HEK293T (cell line): Measurements from ENCODE around the gene MIA3.

ENCODE experiments used
- CTCF ChIA-PET: fragments of 350-600 bp; formaldehyde crosslinking; extraction: SDS; loops from one replicate; lab custom pipeline; 2021; ENCODE audit warnings: antibody characterized with exemption, inconsistent platforms; lab: Yijun Ruan, JAX
- POLR2A ChIA-PET: fragments of 350-600 bp; formaldehyde crosslinking; extraction: SDS; loops from one replicate; lab custom pipeline; 2020; ENCODE audit warnings: antibody characterized with exemption, inconsistent platforms; lab: Yijun Ruan, JAX
- DNase-seq: peaks from one replicate; pipeline ENCODE4 v3.0.0; 2012; ENCODE audit warnings: mixed read lengths; ENCODE audit errors: extremely low spot score
- ARNT ChIP-seq: fragments of 450-650 bp; IDR thresholded peaks from 2 replicates; pipeline ENCODE4 v1.6.1; 2017; ENCODE audit warnings: mild to moderate bottlenecking
- BHLHE40 ChIP-seq: fragments of 450-650 bp; IDR thresholded peaks from 2 replicates; pipeline ENCODE4 v1.6.1; 2016; ENCODE audit warnings: mild to moderate bottlenecking, moderate library complexity, borderline replicate concordance
- CTBP1 ChIP-seq: fragments of 450-650 bp; IDR thresholded peaks from 2 replicates; pipeline ENCODE4 v1.6.1; 2016; ENCODE audit warnings: borderline replicate concordance
- ELF4 ChIP-seq: fragments of 450-650 bp; IDR thresholded peaks from 2 replicates; pipeline ENCODE4 v1.6.1; 2017; ENCODE audit warnings: antibody characterized with exemption
- FOXA1 ChIP-seq: fragments of 450-650 bp; IDR thresholded peaks from 2 replicates; pipeline ENCODE4 v1.6.1; 2016; ENCODE audit warnings: mild to moderate bottlenecking
- FOXK2 ChIP-seq: fragments of 450-650 bp; IDR thresholded peaks from 2 replicates; pipeline ENCODE4 v1.6.1; 2016; ENCODE audit warnings: mild to moderate bottlenecking
- FOXM1 ChIP-seq: fragments of 450-650 bp; IDR thresholded peaks from 2 replicates; pipeline ENCODE4 v1.6.1; 2017; ENCODE audit warnings: mild to moderate bottlenecking, borderline replicate concordance
- HDGF ChIP-seq: fragments of 450-650 bp; IDR thresholded peaks from 2 replicates; pipeline ENCODE4 v1.6.1; 2017; ENCODE audit warnings: antibody characterized with exemption, borderline replicate concordance
- L3MBTL2 ChIP-seq: fragments of 450-650 bp; conservative IDR thresholded peaks from 2 replicates; pipeline ENCODE4 v1.6.1; 2016; ENCODE audit warnings: mild to moderate bottlenecking
- LEF1 ChIP-seq: fragments of 450-650 bp; IDR thresholded peaks from 2 replicates; pipeline ENCODE4 v1.6.1; 2017; ENCODE audit warnings: mild to moderate bottlenecking, borderline replicate concordance
- NFRKB ChIP-seq: fragments of 450-650 bp; IDR thresholded peaks from 2 replicates; pipeline ENCODE4 v1.6.1; 2016; ENCODE audit warnings: mild to moderate bottlenecking, moderate library complexity
- PKNOX1 ChIP-seq: fragments of 450-650 bp; IDR thresholded peaks from 2 replicates; pipeline ENCODE4 v1.6.1; 2016
- SP1 ChIP-seq: fragments of 450-650 bp; IDR thresholded peaks from 2 replicates; pipeline ENCODE4 v1.6.1; 2017
- SUZ12 ChIP-seq: fragments of 450-650 bp; IDR thresholded peaks from 2 replicates; pipeline ENCODE4 v1.6.1; 2016; ENCODE audit warnings: mild to moderate bottlenecking
- TARDBP ChIP-seq: fragments of 450-650 bp; IDR thresholded peaks from 2 replicates; pipeline ENCODE4 v1.6.1; 2016
- ZNF384 ChIP-seq: fragments of 450-650 bp; IDR thresholded peaks from 2 replicates; pipeline ENCODE4 v1.6.1; 2016

Gene MIA3

GRCh38 chr1:222618001-222618879 lies at the start of gene MIA3:
MIA3 (plus strand) TSS chr1:222618097; CDS start chr1:222618111, 14 bp downstream.
- ChIA-PET POLR2A (no interaction called here), CTCF (no interaction called here)
- TF ChIP-seq SP1 (peak; percentile 50), L3MBTL2 (no peak)
- DNase-seq, result peak; percentile 90

GRCh38 chr1:222570837-222571236 lies 47.1 kb upstream of the MIA3 start:
- no peak for TF ChIP-seq LEF1
- TF ChIP-seq L3MBTL2, result no peak
- no peak for TF ChIP-seq ARNT
- TF ChIP-seq ZNF384, result no peak
- TF ChIP-seq ELF4, result no peak
- TF ChIP-seq TARDBP, result no peak
- TF ChIP-seq PKNOX1, result no peak
- TF ChIP-seq FOXK2, result no peak
- TF ChIP-seq SP1, result no peak
- ChIA-PET CTCF (no interaction called here), POLR2A (no interaction called here)
- DNase-seq, result no peak

GRCh38 chr1:222579316-222579715 lies 38.6 kb upstream of the MIA3 start:
- DNase-seq, result no peak
- no peak for TF ChIP-seq BHLHE40
- no peak for TF ChIP-seq FOXM1
- no peak for TF ChIP-seq FOXA1
- no peak for TF ChIP-seq NFRKB
- TF ChIP-seq FOXK2, result no peak
- no peak for TF ChIP-seq ARNT
- CTCF ChIA-PET, result no interaction called here
- POLR2A ChIA-PET, result no interaction called here

GRCh38 chr1:222582099-222582774 lies 35.7 kb upstream of the MIA3 start:
- no peak for TF ChIP-seq CTBP1
- no peak for TF ChIP-seq NFRKB
- TF ChIP-seq ARNT, result no peak
- no peak for TF ChIP-seq PKNOX1
- TF ChIP-seq ELF4, result no peak
- no peak for TF ChIP-seq FOXK2
- no peak for TF ChIP-seq TARDBP
- TF ChIP-seq SUZ12, result no peak
- no peak for TF ChIP-seq FOXA1
- no peak for TF ChIP-seq BHLHE40
- no peak for TF ChIP-seq ZNF384
- TF ChIP-seq SP1, result no peak
- TF ChIP-seq FOXM1, result no peak
- TF ChIP-seq L3MBTL2, result no peak
- TF ChIP-seq HDGF, result no peak
- TF ChIP-seq LEF1, result no peak
- CTCF ChIA-PET, result interaction anchor here (0.5 to 0.6 kb wide), 3 partner anchors 12 to 299 kb away, joined by 3 read pairs; no protein-coding TSS in a partner anchor
- DNase-seq, result no peak
- POLR2A ChIA-PET, result no interaction called here

GRCh38 chr1:222583079-222583478 lies 34.8 kb upstream of the MIA3 start:
- TF ChIP-seq FOXA1 (no peak), PKNOX1 (no peak), CTBP1 (no peak), FOXM1 (no peak), L3MBTL2 (no peak), FOXK2 (no peak), ELF4 (no peak), BHLHE40 (no peak)
- no peak for DNase-seq
- ChIA-PET CTCF (no interaction called here), POLR2A (no interaction called here)

- DNase-seq, result no peak
- TF ChIP-seq NFRKB, result no peak
- POLR2A ChIA-PET, result no interaction called here
- CTCF ChIA-PET, result interaction anchor here (0.6 kb wide), 1 partner anchor 589 kb away, joined by 7 read pairs; no protein-coding TSS in a partner anchor
Observed at GRCh38 chr1:222586842-222587241, 31.1 kb upstream of the MIA3 start.

GRCh38 chr1:222588135-222588534 lies 29.8 kb upstream of the MIA3 start:
- CTCF ChIA-PET, result no interaction called here

More at GRCh38 chr1:222588135-222588534, 29.8 kb upstream of the MIA3 start:
- TF ChIP-seq FOXM1 (no peak), ELF4 (no peak), HDGF (no peak), CTBP1 (no peak), SUZ12 (no peak), ARNT (no peak), BHLHE40 (no peak), ZNF384 (no peak), SP1 (no peak), LEF1 (no peak), PKNOX1 (no peak), TARDBP (no peak), FOXK2 (no peak), L3MBTL2 (no peak), NFRKB (no peak)
- DNase-seq, result no peak
- POLR2A ChIA-PET, result no interaction called here
